Muscle of leg (tissue), 11 donors: ENCODE data around the gene ZNF574. TPM values are rescaled to one million over a fixed set of nuclear protein-coding genes. Genes with fewer than 3 reads are reported as not detected.
A peak's percentile ranks its signal among the peaks of the same experiment; 100 is the strongest.
"Not testable (repeated sequence)": the region's sequence is repeated elsewhere in the genome, so short reads cannot be mapped to it uniquely, and the experiment has no call there.

ENCODE experiments used
- DNase-seq: peaks from one replicate; pipeline ENCODE4 v3.0.0; 2013
- H3K27ac ChIP-seq: one replicate; pipeline ENCODE4 v1.5.1; 2013; ENCODE audit warnings: mild to moderate bottlenecking, low read length, control low read depth
- H3K27me3 ChIP-seq: one replicate; pipeline ENCODE4 v1.6.1; 2013; ENCODE audit warnings: low read length; ENCODE audit not compliant: control insufficient read depth, insufficient read depth
- H3K36me3 ChIP-seq: one replicate; pipeline ENCODE4 v1.6.1; 2013; ENCODE audit warnings: low read length; ENCODE audit not compliant: control insufficient read depth, insufficient read depth
- H3K4me1 ChIP-seq: one replicate; pipeline ENCODE4 v1.6.1; 2013; ENCODE audit warnings: low read length; ENCODE audit not compliant: control insufficient read depth, insufficient read depth
- H3K4me3 ChIP-seq: one replicate; pipeline ENCODE4 v1.5.1; 2013; ENCODE audit warnings: low read length, control low read depth
- H3K9me3 ChIP-seq: replicated peaks from 2 replicates; pipeline ENCODE4 v1.6.1; 2013; ENCODE audit warnings: low read depth, low read length; ENCODE audit not compliant: control insufficient read depth
- WGBS: methylation state at CpG from one replicate; pipeline ENCODE4 v1.1.5; 2013; ENCODE audit warnings: missing lambda C conversion rate; ENCODE audit not compliant: insufficient coverage; 5-methylcytosine and 5-hydroxymethylcytosine counted together
- polyA plus RNA-seq, 8 donors: library from polyadenylated mRNA; unstranded; fragments of 120-200 nt; gene quantifications; one replicate each; pipeline versions ENCODE4 v1.2.1 to v1.2.3, GENCODE V29; 2013; ENCODE audit warnings: inconsistent platforms in 1 of 8, low replicate concordance in 1 of 8; ENCODE audit not compliant: insufficient read length in 8 of 8, insufficient read depth in 1 of 8
- total RNA-seq: library from RNA; stranded (reverse); fragments of 120-200 nt; gene quantifications from one replicate; pipeline ENCODE4 v1.2.4, GENCODE V29; 2013

ZNF574 gene
- total and polyA plus RNA-seq, 9 donors = 6.4 to 13.4 (median 12.0) TPM

- Histone ChIP-seq H3K9me3 (no peaks in the 10 kb centered on the region), H3K27me3 (peaks cover 19% of the 10 kb centered on the region), H3K4me3 (no peak overlapping the region), H3K27ac (no peak overlapping the region), H3K4me1 (no peaks in the 10 kb centered on the region), H3K36me3 (no peaks in the 10 kb centered on the region)
- WGBS = 9% methylated on average over 12 of the region's 15 CpGs
- no peak for DNase-seq
These were observed 20.4 kb downstream of the ZNF574 start for GRCh38 chr19:42096255-42096837.

- H3K9me3 ChIP-seq = no peaks in the 10 kb centered on the region
- H3K36me3 ChIP-seq = no peaks in the 10 kb centered on the region
- no peak for DNase-seq
- peaks cover 19% of the 10 kb centered on the region for H3K27me3 ChIP-seq
- no CpG with 5 or more reads among the region's 5 CpGs for WGBS
- no peak overlapping the region for H3K27ac ChIP-seq
- H3K4me1 ChIP-seq = no peaks in the 10 kb centered on the region
- no peak overlapping the region for H3K4me3 ChIP-seq
These were observed 21.5 kb downstream of the ZNF574 start for GRCh38 chr19:42097461-42097860.

- DNase-seq = no peak
- 80% methylated on average over 1 of the region's 6 CpGs for whole genome bisulfite sequencing
- Histone ChIP-seq H3K9me3 (no peaks in the 10 kb centered on the region), H3K4me3 (no peak overlapping the region), H3K27ac (no peak overlapping the region), H3K36me3 (no peaks in the 10 kb centered on the region), H3K4me1 (no peaks in the 10 kb centered on the region), H3K27me3 (peaks cover 21% of the 10 kb centered on the region)
These were observed 22.8 kb downstream of the ZNF574 start for GRCh38 chr19:42098781-42099180.

GRCh38 chr19:42099336-42099925, 23.5 kb downstream of the ZNF574 start:
- Histone ChIP-seq H3K4me3 (no peak overlapping the region), H3K27me3 (peaks cover 21% of the 10 kb centered on the region), H3K36me3 (no peaks in the 10 kb centered on the region), H3K9me3 (no peaks in the 10 kb centered on the region), H3K27ac (no peak overlapping the region), H3K4me1 (no peaks in the 10 kb centered on the region)
- WGBS = 45% methylated on average over 5 of the region's 6 CpGs
- DNase-seq = no peak

- H3K27me3 ChIP-seq = peaks cover 22% of the 10 kb centered on the region
- DNase-seq, H3K27ac ChIP-seq, H3K4me1 ChIP-seq, H3K9me3 ChIP-seq, H3K4me3 ChIP-seq, H3K36me3 ChIP-seq: not testable (repeated sequence)
- 93% methylated on average over 6 of the region's 10 CpGs for WGBS
These were observed 24.3 kb downstream of the ZNF574 start for GRCh38 chr19:42100241-42100640.

GRCh38 chr19:42102877-42103276, 26.9 kb downstream of the ZNF574 start:
- DNase-seq = no peak
- no peak overlapping the region for H3K27ac ChIP-seq
- no peaks in the 10 kb centered on the region for H3K4me1 ChIP-seq
- H3K4me3 ChIP-seq = no peak overlapping the region
- no peaks in the 10 kb centered on the region for H3K36me3 ChIP-seq
- peaks cover 9% of the 10 kb centered on the region for H3K27me3 ChIP-seq
- H3K9me3 ChIP-seq = no peaks in the 10 kb centered on the region
- 90% methylated on average over 2 of the region's 2 CpGs for WGBS

- no peaks in the 10 kb centered on the region for H3K36me3 ChIP-seq
- H3K27me3 ChIP-seq = peaks cover 9% of the 10 kb centered on the region
- no peaks in the 10 kb centered on the region for H3K9me3 ChIP-seq
- H3K4me3 ChIP-seq = no peak overlapping the region
- no CpG with 5 or more reads among the region's 2 CpGs for WGBS
- H3K4me1 ChIP-seq = no peaks in the 10 kb centered on the region
- no peak for DNase-seq
- no peak overlapping the region for H3K27ac ChIP-seq
These were observed 29.4 kb downstream of the ZNF574 start for GRCh38 chr19:42105368-42105767.

- Histone ChIP-seq H3K4me1 (peaks cover 3% of the 10 kb centered on the region), H3K27ac (no peak overlapping the region), H3K27me3 (peaks cover 7% of the 10 kb centered on the region), H3K36me3 (no peaks in the 10 kb centered on the region), H3K4me3 (no peak overlapping the region), H3K9me3 (no peaks in the 10 kb centered on the region)
- peak; percentile 79 for DNase-seq
- WGBS = 24% methylated on average over 9 of the region's 16 CpGs
These were observed 32.8 kb downstream of the ZNF574 start for GRCh38 chr19:42108527-42109389.

- Histone ChIP-seq H3K9me3 (no peaks in the 10 kb centered on the region), H3K36me3 (no peaks in the 10 kb centered on the region), H3K27me3 (peaks cover 4% of the 10 kb centered on the region), H3K27ac (no peak overlapping the region), H3K4me3 (no peak overlapping the region), H3K4me1 (peaks cover 10% of the 10 kb centered on the region)
- no peak for DNase-seq
- no CpG with 5 or more reads among the region's 3 CpGs for WGBS
These were observed 33.9 kb downstream of the ZNF574 start for GRCh38 chr19:42109896-42110295.

- no peaks in the 10 kb centered on the region for H3K9me3 ChIP-seq
- no CpG with 5 or more reads among the region's 1 CpG for WGBS
- H3K27ac ChIP-seq = no peak overlapping the region
- H3K4me3 ChIP-seq = no peak overlapping the region
- peaks cover 10% of the 10 kb centered on the region for H3K4me1 ChIP-seq
- DNase-seq = no peak
- no peaks in the 10 kb centered on the region for H3K36me3 ChIP-seq
- H3K27me3 ChIP-seq = peaks cover 2% of the 10 kb centered on the region
These were observed 34.7 kb downstream of the ZNF574 start for GRCh38 chr19:42110658-42111057.
